Suprapubic skin (tissue), 4 donors: ENCODE data around the gene CD14.
"Not testable (repeated sequence)": the region's sequence is repeated elsewhere in the genome, so short reads cannot be mapped to it uniquely, and the experiment has no call there.

Source experiments
- CTCF ChIP-seq, 2 donors: fragments of 200-600 bp in 1 of 2; fragments of 450-650 bp in 1 of 2; sonication (generic) in 1 of 2; IDR thresholded peaks; one replicate each; pipeline ENCODE4 v1.5.1; 2016 to 2019; ENCODE audit warnings: antibody characterized with exemption in 2 of 2, mild to moderate bottlenecking in 1 of 2, moderate library complexity in 1 of 2
- POLR2A ChIP-seq, 2 donors: fragments of 450-650 bp; IDR thresholded peaks; one replicate each; pipeline ENCODE4 v1.6.1; 2017; ENCODE audit warnings: antibody characterized with exemption in 2 of 2, mild to moderate bottlenecking in 2 of 2, moderate library complexity in 2 of 2
- POLR2AphosphoS5 ChIP-seq, 3 donors: sonication (generic); formaldehyde crosslinking; IDR thresholded peaks; one replicate each; pipeline ENCODE4 v1.6.1; 2017; ENCODE audit warnings: antibody characterized with exemption in 3 of 3

GRCh38 chr5:140671035-140671434, 38.1 kb upstream of the CD14 start:
- not testable (repeated sequence) for TF ChIP-seq CTCF, POLR2AphosphoS5, POLR2A (IDR thresholded peaks at IDR 0.05)
